Stomach smooth muscle (tissue), 2 donors: ENCODE data around the gene AP2A2.
A peak's percentile ranks its signal among the peaks of the same experiment; 100 is the strongest.

Experiments
- H3K27ac ChIP-seq: one replicate; pipeline ENCODE4 v1.7.0; 2013; ENCODE audit warnings: mild to moderate bottlenecking, low read length, inconsistent platforms
- H3K27me3 ChIP-seq, 2 donors: one replicate each; pipeline ENCODE4 v1.7.0; 2013; ENCODE audit warnings: low read length in 2 of 2; ENCODE audit not compliant: insufficient read depth in 2 of 2, control insufficient read depth in 1 of 2
- H3K36me3 ChIP-seq, 2 donors: one replicate each; pipeline ENCODE4 v1.7.0; 2013; ENCODE audit warnings: low read length in 2 of 2; ENCODE audit not compliant: control insufficient read depth in 2 of 2, insufficient read depth in 2 of 2
- H3K4me1 ChIP-seq: one replicate; pipeline ENCODE4 v1.7.0; 2013; ENCODE audit warnings: low read length; ENCODE audit not compliant: control insufficient read depth, insufficient read depth
- H3K4me3 ChIP-seq, 2 donors: one replicate each; pipeline ENCODE4 v1.7.0; 2013; ENCODE audit warnings: low read length in 2 of 2
- H3K9ac ChIP-seq, 2 donors: one replicate each; pipeline ENCODE4 v1.7.0; 2013; ENCODE audit warnings: low read length in 2 of 2, mild to moderate bottlenecking in 1 of 2
- H3K9me3 ChIP-seq, 2 donors: one replicate each; pipeline ENCODE4 v1.7.0; 2013; ENCODE audit warnings: low read length in 2 of 2; ENCODE audit not compliant: control insufficient read depth in 2 of 2
- donor health status: healthy.
- donor health status: Pancreatic carcinoma.

Gene AP2A2

GRCh38 chr11:925158-925495 is 543 bp upstream of the AP2A2 start:
- H3K36me3 ChIP-seq, result no peaks in the 10 kb centered on the region
- peak overlapping the region in 1 of 2 donors; percentile 38 for H3K9ac ChIP-seq
- H3K4me1 ChIP-seq, result peaks cover 31% of the 10 kb centered on the region
- peak overlapping the region; percentile 31 for H3K27ac ChIP-seq
- H3K27me3 ChIP-seq, result no peaks in the 10 kb centered on the region
- no peaks in the 10 kb centered on the region for H3K9me3 ChIP-seq
- H3K4me3 ChIP-seq, result peak overlapping the region in 1 of 2 donors; percentile 84

GRCh38 chr11:926341-926916 is 759 bp downstream of the AP2A2 start:
- Histone ChIP-seq H3K27ac (peak overlapping the region; percentile 71), H3K36me3 (no peaks in the 10 kb centered on the region), H3K9ac (peak overlapping the region; percentile 67 to 86), H3K4me3 (peak overlapping the region; percentile 79 to 84), H3K9me3 (no peaks in the 10 kb centered on the region), H3K4me1 (peaks cover 32% of the 10 kb centered on the region), H3K27me3 (no peaks in the 10 kb centered on the region)

- H3K9ac ChIP-seq, result no peak overlapping the region
- no peaks in the 10 kb centered on the region for H3K9me3 ChIP-seq
- no peak overlapping the region for H3K27ac ChIP-seq
- H3K4me3 ChIP-seq, result no peak overlapping the region
- H3K27me3 ChIP-seq, result no peaks in the 10 kb centered on the region
- peaks cover 32% of the 10 kb centered on the region for H3K4me1 ChIP-seq
- no peaks in the 10 kb centered on the region for H3K36me3 ChIP-seq
Observed at GRCh38 chr11:927871-928270, 2.2 kb downstream of the AP2A2 start.

- no peaks in the 10 kb centered on the region for H3K27me3 ChIP-seq
- H3K4me1 ChIP-seq, result peaks cover 34% of the 10 kb centered on the region
- no peak overlapping the region for H3K27ac ChIP-seq
- H3K4me3 ChIP-seq, result no peak overlapping the region
- H3K9me3 ChIP-seq, result no peaks in the 10 kb centered on the region
- no peak overlapping the region for H3K9ac ChIP-seq
- H3K36me3 ChIP-seq, result no peaks in the 10 kb centered on the region
Observed at GRCh38 chr11:928786-929185, 3.1 kb downstream of the AP2A2 start.

- H3K9me3 ChIP-seq, result no peaks in the 10 kb centered on the region
- H3K27me3 ChIP-seq, result no peaks in the 10 kb centered on the region
- no peak overlapping the region for H3K9ac ChIP-seq
- H3K4me3 ChIP-seq, result no peak overlapping the region
- H3K27ac ChIP-seq, result no peak overlapping the region
- peaks cover 31% of the 10 kb centered on the region for H3K4me1 ChIP-seq
- no peaks in the 10 kb centered on the region for H3K36me3 ChIP-seq
Observed at GRCh38 chr11:929405-929804, 3.7 kb downstream of the AP2A2 start.

GRCh38 chr11:931385-931784 is 5.7 kb downstream of the AP2A2 start:
- H3K9ac ChIP-seq, result no peak overlapping the region
- H3K4me1 ChIP-seq, result peaks cover 28% of the 10 kb centered on the region
- no peak overlapping the region for H3K27ac ChIP-seq
- no peak overlapping the region for H3K4me3 ChIP-seq
- no peaks in the 10 kb centered on the region for H3K36me3 ChIP-seq
- no peaks in the 10 kb centered on the region for H3K9me3 ChIP-seq
- no peaks in the 10 kb centered on the region for H3K27me3 ChIP-seq

GRCh38 chr11:932435-932834 is 6.8 kb downstream of the AP2A2 start:
- no peaks in the 10 kb centered on the region for H3K9me3 ChIP-seq
- peaks cover 20% of the 10 kb centered on the region for H3K4me1 ChIP-seq
- no peak overlapping the region for H3K27ac ChIP-seq
- no peak overlapping the region for H3K9ac ChIP-seq
- no peak overlapping the region for H3K4me3 ChIP-seq
- no peaks in the 10 kb centered on the region for H3K27me3 ChIP-seq
- no peaks in the 10 kb centered on the region for H3K36me3 ChIP-seq

GRCh38 chr11:933142-933851 is 7.6 kb downstream of the AP2A2 start:
- H3K27me3 ChIP-seq, result no peaks in the 10 kb centered on the region
- H3K36me3 ChIP-seq, result no peaks in the 10 kb centered on the region
- no peaks in the 10 kb centered on the region for H3K9me3 ChIP-seq
- no peak overlapping the region for H3K27ac ChIP-seq
- H3K4me1 ChIP-seq, result peaks cover 25% of the 10 kb centered on the region
- no peak overlapping the region for H3K4me3 ChIP-seq
- no peak overlapping the region for H3K9ac ChIP-seq

GRCh38 chr11:933936-934335 is 8.3 kb downstream of the AP2A2 start:
- H3K36me3 ChIP-seq, result no peaks in the 10 kb centered on the region
- no peaks in the 10 kb centered on the region for H3K9me3 ChIP-seq
- peaks cover 20% of the 10 kb centered on the region for H3K4me1 ChIP-seq
- no peak overlapping the region for H3K27ac ChIP-seq
- H3K27me3 ChIP-seq, result no peaks in the 10 kb centered on the region
- H3K9ac ChIP-seq, result no peak overlapping the region
- no peak overlapping the region for H3K4me3 ChIP-seq

GRCh38 chr11:934527-934926 is 8.9 kb downstream of the AP2A2 start:
- Histone ChIP-seq H3K27ac (no peak overlapping the region), H3K36me3 (no peaks in the 10 kb centered on the region), H3K4me3 (no peak overlapping the region), H3K4me1 (peaks cover 15% of the 10 kb centered on the region), H3K9ac (no peak overlapping the region), H3K27me3 (no peaks in the 10 kb centered on the region), H3K9me3 (no peaks in the 10 kb centered on the region)

GRCh38 chr11:936199-936598 is 10.5 kb downstream of the AP2A2 start:
- peaks cover 10% of the 10 kb centered on the region for H3K4me1 ChIP-seq
- no peak overlapping the region for H3K9ac ChIP-seq
- no peak overlapping the region for H3K4me3 ChIP-seq
- H3K27me3 ChIP-seq, result no peaks in the 10 kb centered on the region
- H3K36me3 ChIP-seq, result no peaks in the 10 kb centered on the region
- no peak overlapping the region for H3K27ac ChIP-seq
- H3K9me3 ChIP-seq, result no peaks in the 10 kb centered on the region
